RWPE1 (cell line): Measurements from ENCODE around the gene ATG16L2.

ENCODE experiments used
- CTCF ChIA-PET: fragments of 350-600 bp; sonication (Branson Sonifier 250); formaldehyde crosslinking; extraction: SDS; loops from one replicate; lab custom pipeline; 2021; lab: Yijun Ruan, JAX
- POLR2A ChIA-PET: fragments of 400-600 bp; formaldehyde crosslinking; extraction: SDS; loops from one replicate; lab custom pipeline; 2020; ENCODE audit warnings: antibody characterized with exemption; ENCODE audit not compliant: low non-redundant PET; lab: Yijun Ruan, JAX
- DNase-seq: peaks from one replicate; pipeline ENCODE4 v3.0.0; 2012; ENCODE audit warnings: low spot score
- H3K27ac ChIP-seq: fragments of 450-650 bp; 2 replicates; pipeline ENCODE4 v1.5.1; 2017
- TF ChIP-seq, protein P1 (sequence below): fragments of 450-650 bp; conservative IDR thresholded peaks from 2 replicates; pipeline ENCODE4 v1.5.1; 2017; ENCODE audit warnings: low read depth, mild to moderate bottlenecking

The ATG16L2 gene

DNA sequence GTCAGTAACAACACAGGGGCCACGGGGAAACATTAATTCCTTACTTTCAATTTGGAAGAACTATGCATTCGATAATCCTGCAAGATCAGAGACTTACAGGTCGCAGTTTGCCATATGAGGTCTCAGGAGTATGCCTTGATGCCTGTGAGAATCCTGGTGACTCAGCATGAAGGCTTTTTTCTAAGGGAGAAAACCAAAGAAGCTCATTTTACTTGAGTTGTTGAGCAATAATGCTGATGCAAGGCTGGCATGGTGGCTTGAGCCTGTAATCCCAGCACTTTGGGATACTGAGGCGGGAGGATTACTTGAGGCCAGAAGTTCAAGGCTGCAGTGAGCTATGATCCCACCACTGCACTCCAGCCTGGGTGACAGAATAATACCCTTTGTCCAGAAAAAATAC, 26.6 kb downstream of the ATG16L2 start:
- TF ChIP-seq, protein P1, sequence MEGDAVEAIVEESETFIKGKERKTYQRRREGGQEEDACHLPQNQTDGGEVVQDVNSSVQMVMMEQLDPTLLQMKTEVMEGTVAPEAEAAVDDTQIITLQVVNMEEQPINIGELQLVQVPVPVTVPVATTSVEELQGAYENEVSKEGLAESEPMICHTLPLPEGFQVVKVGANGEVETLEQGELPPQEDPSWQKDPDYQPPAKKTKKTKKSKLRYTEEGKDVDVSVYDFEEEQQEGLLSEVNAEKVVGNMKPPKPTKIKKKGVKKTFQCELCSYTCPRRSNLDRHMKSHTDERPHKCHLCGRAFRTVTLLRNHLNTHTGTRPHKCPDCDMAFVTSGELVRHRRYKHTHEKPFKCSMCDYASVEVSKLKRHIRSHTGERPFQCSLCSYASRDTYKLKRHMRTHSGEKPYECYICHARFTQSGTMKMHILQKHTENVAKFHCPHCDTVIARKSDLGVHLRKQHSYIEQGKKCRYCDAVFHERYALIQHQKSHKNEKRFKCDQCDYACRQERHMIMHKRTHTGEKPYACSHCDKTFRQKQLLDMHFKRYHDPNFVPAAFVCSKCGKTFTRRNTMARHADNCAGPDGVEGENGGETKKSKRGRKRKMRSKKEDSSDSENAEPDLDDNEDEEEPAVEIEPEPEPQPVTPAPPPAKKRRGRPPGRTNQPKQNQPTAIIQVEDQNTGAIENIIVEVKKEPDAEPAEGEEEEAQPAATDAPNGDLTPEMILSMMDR = no peak
- H3K27ac ChIP-seq = peak overlapping the region; percentile 42
- ChIA-PET POLR2A (no interaction called here), CTCF (interaction anchor here (0.6 to 1.5 kb wide), 4 partner anchors 9 to 449 kb away, joined by 3 to 7 read pairs (median 4); no protein-coding TSS in a partner anchor)
- peak; percentile 26 for DNase-seq

DNA sequence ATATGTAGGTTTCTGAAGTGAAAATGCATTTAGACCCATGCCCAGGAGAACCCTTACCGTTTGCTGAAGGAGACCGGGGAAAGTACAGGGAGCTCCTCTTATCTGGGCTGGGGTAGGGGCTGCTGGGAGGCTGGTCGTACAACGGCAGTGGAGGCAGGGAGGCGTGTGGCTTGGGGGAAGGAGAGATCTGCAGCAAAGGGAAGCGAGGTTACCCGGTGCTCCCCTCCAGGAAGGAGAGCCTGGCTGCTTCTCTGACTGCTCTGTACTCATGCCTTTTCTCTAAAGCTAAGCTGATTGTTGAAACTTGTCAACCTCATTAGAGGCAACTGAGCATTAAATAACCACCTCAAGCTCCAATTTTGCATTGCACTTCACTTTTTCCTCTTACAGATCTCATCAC, 27.2 kb downstream of the ATG16L2 start:
- ChIA-PET POLR2A (no interaction called here), CTCF (interaction anchor here (0.6 to 1.5 kb wide), 2 partner anchors 10 to 116 kb away, joined by 3 to 7 read pairs; no protein-coding TSS in a partner anchor)
- TF ChIP-seq, protein P1 = no peak
- no peak for DNase-seq
- H3K27ac ChIP-seq = no peak overlapping the region

DNA sequence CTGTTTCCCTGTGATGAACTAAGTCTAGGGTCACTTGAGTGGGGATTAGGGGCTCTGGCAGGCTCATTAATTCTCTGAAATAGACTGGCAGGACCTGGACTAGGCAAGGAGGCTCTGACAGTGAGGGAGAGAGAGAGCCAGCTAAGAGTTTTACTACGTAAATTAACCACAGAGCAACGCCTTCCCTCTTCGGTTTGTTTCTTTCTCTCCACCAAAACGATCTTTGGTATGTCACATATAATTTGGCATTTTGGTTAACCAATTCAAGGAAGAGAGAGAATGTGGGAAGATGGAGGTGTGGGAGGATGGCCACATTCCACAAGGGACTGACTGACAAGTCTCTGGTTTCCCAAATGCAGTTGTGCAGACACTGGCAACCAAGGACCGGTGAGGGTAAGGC, 27.9 kb downstream of the ATG16L2 start:
- CTCF ChIA-PET = no interaction called here
- TF ChIP-seq, protein P1 = no peak
- H3K27ac ChIP-seq = no peak overlapping the region
- DNase-seq = no peak
- POLR2A ChIA-PET = no interaction called here

DNA sequence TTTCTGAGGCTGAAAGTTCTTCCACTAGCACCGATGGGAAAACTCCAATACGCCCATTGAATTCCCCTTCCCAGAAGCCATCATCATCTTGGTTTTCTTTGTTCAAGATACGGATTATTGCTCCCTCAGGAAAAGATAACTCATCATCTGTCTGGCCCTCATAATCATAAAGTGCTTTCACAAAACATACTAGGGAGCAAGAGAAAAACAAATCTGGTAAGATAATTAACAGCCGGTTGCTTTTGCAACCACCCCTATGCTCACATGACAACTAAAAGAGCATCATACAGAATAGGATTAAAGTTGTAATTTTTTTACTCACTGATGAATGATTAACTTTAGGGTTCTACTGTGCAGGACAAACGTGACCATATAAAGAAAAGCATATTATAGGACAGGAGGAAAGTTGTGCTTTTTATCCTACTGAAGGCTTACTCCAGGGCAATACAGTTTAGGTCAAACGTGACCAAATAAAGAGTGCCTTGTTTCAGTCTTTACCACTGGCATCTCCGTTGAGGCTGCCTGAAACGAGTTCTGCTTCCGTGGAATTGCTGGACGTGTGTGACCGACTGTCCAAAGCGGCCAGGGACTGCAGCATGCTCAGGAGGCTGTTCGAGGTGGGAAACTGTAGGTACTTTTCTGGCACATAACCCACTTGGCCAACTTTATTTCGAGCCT, 28.6 kb downstream of the ATG16L2 start:
- no peak for DNase-seq
- CTCF ChIA-PET = no interaction called here
- TF ChIP-seq, protein P1 = no peak
- POLR2A ChIA-PET = no interaction called here
- no peak overlapping the region for H3K27ac ChIP-seq

DNA sequence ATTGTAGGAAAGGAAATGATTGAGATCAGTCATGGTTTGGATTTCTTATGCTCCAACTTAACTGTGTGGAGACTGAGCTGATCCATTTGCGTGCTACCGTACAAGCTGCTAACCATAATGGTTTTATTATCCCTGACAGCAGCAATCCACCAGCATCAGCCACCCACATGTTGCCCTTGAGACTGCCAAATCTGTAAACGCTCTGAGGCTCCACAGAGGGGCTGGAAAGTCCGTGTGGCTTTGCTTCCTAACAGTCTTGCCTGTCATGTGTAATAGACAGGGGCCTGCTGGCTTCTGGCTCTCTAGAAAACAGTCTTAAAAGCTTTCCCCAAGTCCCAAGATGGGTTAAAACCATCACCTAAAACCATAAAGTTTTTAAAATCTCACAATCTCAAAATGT, 30.1 kb downstream of the ATG16L2 start:
- ChIA-PET CTCF (interaction anchor here (2.1 kb wide), 1 partner anchor 13 kb away, joined by 8 read pairs; no protein-coding TSS in a partner anchor), POLR2A (no interaction called here)
- H3K27ac ChIP-seq = no peak overlapping the region
- no peak for DNase-seq
- TF ChIP-seq, protein P1 = no peak

DNA sequence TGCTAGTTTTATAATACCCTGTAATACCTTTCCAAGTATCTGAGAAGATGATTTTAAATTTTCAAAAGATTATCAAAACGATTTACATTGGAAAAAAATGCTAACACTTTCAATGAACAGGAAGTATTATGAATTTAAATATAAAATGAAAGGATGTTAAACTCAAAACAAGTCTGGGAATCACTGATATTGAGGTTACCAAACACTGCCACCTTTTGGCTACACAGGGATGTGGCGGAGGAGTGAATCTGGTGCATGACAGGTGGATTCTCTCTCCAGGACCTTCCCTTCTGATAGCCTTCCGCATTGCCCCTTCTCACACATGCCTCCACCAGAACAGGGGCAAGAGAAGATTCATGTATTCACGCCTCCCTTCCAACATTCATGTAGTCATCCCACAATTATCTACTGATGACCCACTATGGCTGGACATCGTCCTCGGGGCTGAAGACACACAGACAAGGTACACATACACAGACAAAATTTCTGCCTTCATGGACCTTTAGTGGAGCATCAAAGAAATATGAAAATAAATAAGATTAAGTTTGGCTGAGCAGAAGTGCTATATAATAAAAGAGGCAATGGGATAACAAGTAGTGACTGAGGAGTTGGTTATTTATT, 34.7 kb downstream of the ATG16L2 start:
- peak; percentile 42 for DNase-seq
- no peak overlapping the region for H3K27ac ChIP-seq
- ChIA-PET POLR2A (no interaction called here), CTCF (interaction anchor here (0.6 to 0.8 kb wide), 4 partner anchors 17 to 308 kb away, joined by 3 to 4 read pairs (median 4); no protein-coding TSS in a partner anchor)
- TF ChIP-seq, protein P1 = peak; percentile 50
